SU-DHL-6 (cell line): ENCODE results near the gene TNFRSF19.

Experiments used
- EZH2phosphoT487 ChIP-seq: fragments of 200-600 bp; sonication (generic), shearing (Covaris generic); conservative IDR thresholded peaks from 2 replicates; pipeline ENCODE4 v1.6.1; 2018; ENCODE audit warnings: mild to moderate bottlenecking, antibody characterized with exemption, low read length, moderate library complexity, mixed read lengths
- TF ChIP-seq, protein P1 (sequence below): fragments of 200-600 bp; sonication (generic); IDR thresholded peaks from one replicate; pipeline ENCODE4 v1.5.1; 2017; ENCODE audit warnings: antibody characterized with exemption, mild to moderate bottlenecking, low read length, moderate library complexity; ENCODE audit not compliant: insufficient read depth, poor library complexity, severe bottlenecking

DNA sequence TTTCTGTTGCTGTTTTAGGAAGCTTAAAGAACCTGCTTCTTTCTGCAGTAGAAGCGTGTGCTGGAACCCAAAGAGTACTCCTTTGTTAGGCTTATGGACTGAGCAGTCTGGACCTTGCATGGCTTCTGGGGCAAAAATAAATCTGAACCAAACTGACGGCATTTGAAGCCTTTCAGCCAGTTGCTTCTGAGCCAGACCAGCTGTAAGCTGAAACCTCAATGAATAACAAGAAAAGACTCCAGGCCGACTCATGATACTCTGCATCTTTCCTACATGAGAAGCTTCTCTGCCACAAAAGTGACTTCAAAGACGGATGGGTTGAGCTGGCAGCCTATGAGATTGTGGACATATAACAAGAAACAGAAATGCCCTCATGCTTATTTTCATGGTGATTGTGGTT lies 103.1 kb downstream of the TNFRSF19 start:
- TF ChIP-seq, protein P1, sequence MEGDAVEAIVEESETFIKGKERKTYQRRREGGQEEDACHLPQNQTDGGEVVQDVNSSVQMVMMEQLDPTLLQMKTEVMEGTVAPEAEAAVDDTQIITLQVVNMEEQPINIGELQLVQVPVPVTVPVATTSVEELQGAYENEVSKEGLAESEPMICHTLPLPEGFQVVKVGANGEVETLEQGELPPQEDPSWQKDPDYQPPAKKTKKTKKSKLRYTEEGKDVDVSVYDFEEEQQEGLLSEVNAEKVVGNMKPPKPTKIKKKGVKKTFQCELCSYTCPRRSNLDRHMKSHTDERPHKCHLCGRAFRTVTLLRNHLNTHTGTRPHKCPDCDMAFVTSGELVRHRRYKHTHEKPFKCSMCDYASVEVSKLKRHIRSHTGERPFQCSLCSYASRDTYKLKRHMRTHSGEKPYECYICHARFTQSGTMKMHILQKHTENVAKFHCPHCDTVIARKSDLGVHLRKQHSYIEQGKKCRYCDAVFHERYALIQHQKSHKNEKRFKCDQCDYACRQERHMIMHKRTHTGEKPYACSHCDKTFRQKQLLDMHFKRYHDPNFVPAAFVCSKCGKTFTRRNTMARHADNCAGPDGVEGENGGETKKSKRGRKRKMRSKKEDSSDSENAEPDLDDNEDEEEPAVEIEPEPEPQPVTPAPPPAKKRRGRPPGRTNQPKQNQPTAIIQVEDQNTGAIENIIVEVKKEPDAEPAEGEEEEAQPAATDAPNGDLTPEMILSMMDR = no peak
- TF ChIP-seq EZH2phosphoT487 = no peak
